Measurements from ENCODE around the gene PFN3. TPM values are rescaled to one million over a fixed set of nuclear protein-coding genes. Genes with fewer than 3 reads are reported as not detected.
A peak's percentile ranks its signal among the peaks of the same experiment; 100 is the strongest.

Gene PFN3
- total and polyA plus RNA-seq, 2 of the 13 experiments (the other 11 are each of a cell fraction or from before 2014, with no cell fraction given): not detected

- H2AFZ ChIP-seq (ENCODE audit: low read length): no peak overlapping the region
- in situ Hi-C loops (cut with HindIII; ENCODE audit: extremely low pct_ligation_motif_present, low pct_unique_long_range_greater_than_20kb) (no loop called here), intact Hi-C loops (cut with micrococcal nuclease; ENCODE audit: unreplicated experiment) (loop anchor here (1.0 kb wide), 1 partner anchor 50 kb away; no protein-coding TSS in a partner anchor)
- H3K4me2 ChIP-seq (ENCODE audit: low read depth, low read length): peak overlapping the region; percentile 71
- no peak overlapping the region for H3K27ac ChIP-seq (ENCODE audit: extremely low read length, insufficient read depth, low read length)
- no peaks in the 10 kb centered on the region for H3K27me3 ChIP-seq (ENCODE audit: control insufficient read depth in 1 of 2, insufficient read depth in 2 of 2, low read length in 2 of 2)
- H3K36me3 ChIP-seq (replicated peaks in 1 of 2; ENCODE audit: control insufficient read depth in 1 of 2, insufficient read depth in 2 of 2, low read length in 2 of 2): no peaks in the 10 kb centered on the region
- ATAC-seq (peak; percentile 91), FAIRE-seq (no peak), DNase-seq (ENCODE audit: low spot score) (no peak)
- peak overlapping the region; percentile 39; the same call in 1 of the 2 replicates for H3K9ac ChIP-seq (ENCODE audit: insufficient read depth, low read depth, low read length)
- no TSS peak for BruUV-seq (replicated peaks)
- 50% methylated on average over 6 of the region's 93 CpGs for WGBS (ENCODE audit: low lambda C conversion rate)
- H3K4me1 ChIP-seq (ENCODE audit: insufficient read depth, low read length): peaks cover 20% of the 10 kb centered on the region
- CTCF ChIA-PET (ENCODE audit: low intra/inter-chr PET ratio, low total read pairs): interaction anchor here (0.6 to 2.3 kb wide), 4 partner anchors 22 to 97 kb away, joined by 3 to 35 read pairs (median 3); partner anchors contain the start of gene GRK6
- POLR2A ChIA-PET: interaction anchor here (0.5 to 3.3 kb wide), 11 partner anchors 21 to 94 kb away, joined by 3 to 19 read pairs (median 4); partner anchors contain the start of genes GRK6, PDLIM7 and PRR7
- no peaks in the 10 kb centered on the region for H4K20me1 ChIP-seq (ENCODE audit: insufficient read depth, low read length)
- peak overlapping the region; percentile 30 to 70 (median 59); a peak in 5 of 6 replicates for H3K4me3 ChIP-seq (replicated peaks in 1 of 3; ENCODE audit: insufficient read depth in 1 of 3, low read depth in 2 of 3, low read length in 3 of 3)
- H3K9me3 ChIP-seq (ENCODE audit: low read length): no peaks in the 10 kb centered on the region
- H3K79me2 ChIP-seq (ENCODE audit: insufficient read depth, low read length): no peaks in the 10 kb centered on the region
- TF ChIP-seq ZNF383 (CRISPR knock-in tag; IDR thresholded peaks at IDR 0.05; ENCODE audit: borderline replicate concordance) (no peak), ZNF446 (CRISPR knock-in tag; IDR thresholded peaks at IDR 0.05) (peak; percentile 72; the same call in 1 of the 2 replicates), RXRA (CRISPR knock-in tag; IDR thresholded peaks at IDR 0.05) (peak; percentile 36; the same call in 1 of the 2 replicates), RBAK (CRISPR knock-in tag; IDR thresholded peaks at IDR 0.05) (no peak), ZFX (CRISPR knock-in tag; IDR thresholded peaks at IDR 0.05; ENCODE audit: low read depth) (peak; percentile 63), ZBTB8A (CRISPR knock-in tag; IDR thresholded peaks at IDR 0.05; ENCODE audit: borderline replicate concordance, low read depth) (no peak), ZNF768 (CRISPR knock-in tag; IDR thresholded peaks at IDR 0.05) (0 out of 2 replicates have a peak, but pooled peaks have one; percentile 39), ZNF691 (CRISPR knock-in tag; IDR thresholded peaks at IDR 0.05; ENCODE audit: borderline replicate concordance, low read depth) (no peak), ZSCAN29 (CRISPR knock-in tag; conservative IDR thresholded peaks at IDR 0.05) (no peak), CBX5 (CRISPR knock-in tag; IDR thresholded peaks at IDR 0.05; ENCODE audit: borderline replicate concordance) (0 out of 2 replicates have a peak, but pooled peaks have one; percentile 14), ZNF784 (CRISPR knock-in tag; IDR thresholded peaks at IDR 0.05; ENCODE audit: borderline replicate concordance) (0 out of 2 replicates have a peak, but pooled peaks have one; percentile 24), MEIS2 (CRISPR knock-in tag; IDR thresholded peaks at IDR 0.05) (no peak), MXD1 (CRISPR knock-in tag; IDR thresholded peaks at IDR 0.05) (peak; percentile 46; the same call in 1 of the 2 replicates), YY1 (IDR thresholded peaks at IDR 0.05; ENCODE audit: insufficient read depth, insufficient replicate concordance, low read depth, low read length) (peak; percentile 70), KDM5B (CRISPR knock-in tag; IDR thresholded peaks at IDR 0.05; ENCODE audit: borderline replicate concordance) (peak; percentile 35; the same call in 1 of the 2 replicates), REXO4 (CRISPR knock-in tag; IDR thresholded peaks at IDR 0.05; ENCODE audit: borderline replicate concordance) (0 out of 2 replicates have a peak, but pooled peaks have one; percentile 21), TFDP1 (CRISPR knock-in tag; IDR thresholded peaks at IDR 0.05; ENCODE audit: borderline replicate concordance) (0 out of 2 replicates have a peak, but pooled peaks have one; percentile 44), MXI1 (IDR thresholded peaks at IDR 0.05; ENCODE audit: borderline replicate concordance, low read depth, low read length) (peak; percentile 64)
Measured at GRCh38 chr5:177403792-177404640, 3.6 kb upstream of the PFN3 start.

Measured in HepG2 (cell line).